Progenitor cell of endocrine pancreas (in vitro differentiated cells): ENCODE results near the gene CPZ. TPM values are rescaled to one million over a fixed set of nuclear protein-coding genes. Genes with fewer than 3 reads are reported as not detected.

ENCODE experiments used
- DNase-seq: peaks from one replicate; pipeline ENCODE4 v3.0.0; 2021; ENCODE audit warnings: low spot score; ENCODE audit not compliant: unreplicated experiment
- H3K27ac Mint-ChIP-seq: 2 replicates; pipeline ENCODE4 v1.8.0; 2021; ENCODE audit warnings: mild to moderate bottlenecking, moderate library complexity, mixed read lengths
- H3K27me3 Mint-ChIP-seq: 2 replicates; pipeline ENCODE4 v1.8.0; 2021; ENCODE audit warnings: mixed read lengths
- H3K36me3 Mint-ChIP-seq: 2 replicates; pipeline ENCODE4 v1.8.0; 2022; ENCODE audit warnings: mixed read lengths; ENCODE audit not compliant: insufficient read depth
- H3K4me1 Mint-ChIP-seq: 2 replicates; pipeline ENCODE4 v1.8.0; 2021; ENCODE audit warnings: low read depth, mixed read lengths
- H3K4me3 Mint-ChIP-seq: 2 replicates; pipeline ENCODE4 v1.8.0; 2021; ENCODE audit warnings: low read depth, mild to moderate bottlenecking, moderate library complexity, mixed read lengths
- H3K9me3 Mint-ChIP-seq: 2 replicates; pipeline ENCODE4 v1.8.0; 2021; ENCODE audit warnings: low read depth, mixed read lengths
- CTCF ChIP-seq: fragments of 200-600 bp; sonication (generic); IDR thresholded peaks from one replicate; pipeline ENCODE4 v1.5.0; 2021; ENCODE audit warnings: antibody characterized with exemption, mild to moderate bottlenecking; ENCODE audit not compliant: unreplicated experiment
- total RNA-seq: library from RNA; stranded (reverse); gene quantifications from 2 replicates; pipeline ENCODE4 v1.2.1, GENCODE V29; 2021

The CPZ gene
- total RNA-seq, 1 donor from 2014 or later: 0.19 TPM

GRCh38 chr4:8646296-8647093 lies 53.9 kb downstream of the CPZ start:
- Mint-ChIP-seq H3K36me3 (no peaks in the 10 kb centered on the region), H3K4me1 (peaks cover 7% of the 10 kb centered on the region), H3K27me3 (peaks cover 35% of the 10 kb centered on the region), H3K4me3 (no peak overlapping the region), H3K9me3 (no peaks in the 10 kb centered on the region), H3K27ac (no peak overlapping the region)
- no peak for DNase-seq
- TF ChIP-seq CTCF: no peak

- H3K9me3 Mint-ChIP-seq: no peaks in the 10 kb centered on the region
- H3K27ac Mint-ChIP-seq: no peak overlapping the region
- no peaks in the 10 kb centered on the region for H3K36me3 Mint-ChIP-seq
- no peak for DNase-seq
- peaks cover 7% of the 10 kb centered on the region for H3K4me1 Mint-ChIP-seq
- TF ChIP-seq CTCF: no peak
- no peak overlapping the region for H3K4me3 Mint-ChIP-seq
- H3K27me3 Mint-ChIP-seq: peaks cover 33% of the 10 kb centered on the region
Measured at GRCh38 chr4:8647094-8647570, 54.6 kb downstream of the CPZ start.

GRCh38 chr4:8647626-8648025 lies 55.1 kb downstream of the CPZ start:
- no peak for TF ChIP-seq CTCF
- peaks cover 7% of the 10 kb centered on the region for H3K4me1 Mint-ChIP-seq
- peaks cover 29% of the 10 kb centered on the region for H3K27me3 Mint-ChIP-seq
- H3K36me3 Mint-ChIP-seq: no peaks in the 10 kb centered on the region
- DNase-seq: no peak
- no peak overlapping the region for H3K4me3 Mint-ChIP-seq
- no peak overlapping the region for H3K27ac Mint-ChIP-seq
- no peaks in the 10 kb centered on the region for H3K9me3 Mint-ChIP-seq

- H3K4me3 Mint-ChIP-seq: no peak overlapping the region
- no peak overlapping the region for H3K27ac Mint-ChIP-seq
- no peak for TF ChIP-seq CTCF
- no peak for DNase-seq
- H3K9me3 Mint-ChIP-seq: no peaks in the 10 kb centered on the region
- peaks cover 24% of the 10 kb centered on the region for H3K27me3 Mint-ChIP-seq
- H3K4me1 Mint-ChIP-seq: peaks cover 5% of the 10 kb centered on the region
- no peaks in the 10 kb centered on the region for H3K36me3 Mint-ChIP-seq
Measured at GRCh38 chr4:8648296-8648695, 55.7 kb downstream of the CPZ start.

GRCh38 chr4:8648816-8649630 lies 56.5 kb downstream of the CPZ start:
- no peaks in the 10 kb centered on the region for H3K9me3 Mint-ChIP-seq

More at GRCh38 chr4:8648816-8649630, 56.5 kb downstream of the CPZ start:
- peaks cover 19% of the 10 kb centered on the region for H3K27me3 Mint-ChIP-seq
- no peak for TF ChIP-seq CTCF
- H3K4me1 Mint-ChIP-seq: peaks cover 5% of the 10 kb centered on the region
- H3K36me3 Mint-ChIP-seq: no peaks in the 10 kb centered on the region
- no peak overlapping the region for H3K4me3 Mint-ChIP-seq
- DNase-seq: no peak
- no peak overlapping the region for H3K27ac Mint-ChIP-seq
